HepG2 (cell line): Measurements from ENCODE around the gene ZBTB37. TPM values are rescaled to one million over a fixed set of nuclear protein-coding genes. Genes with fewer than 3 reads are reported as not detected.

Source experiments
- ATAC-seq: fragments of 200-7000 bp; cut with Tn5 transposase; 3 replicates; pipeline ENCODE4 v1.9.1; 2020; ENCODE audit warnings: mild to moderate bottlenecking, moderate library complexity
- BruUV-seq: library from RNA; stranded (reverse); fragments of 400-500 nt; replicated peaks from 2 replicates; lab custom pipeline; 2021; lab: Mats Ljungman, UMichigan
- CTCF ChIA-PET: fragments of 300-600 bp; formaldehyde crosslinking; extraction: SDS; loops from one replicate; lab custom pipeline; 2021; ENCODE audit warnings: low total read pairs, inconsistent platforms, low intra/inter-chr PET ratio; lab: Yijun Ruan, JAX
- POLR2A ChIA-PET: fragments of 350-600 bp; sonication (Branson Sonifier 250); formaldehyde crosslinking; loops from one replicate; lab custom pipeline; 2020; ENCODE audit warnings: antibody characterized with exemption, inconsistent platforms; lab: Yijun Ruan, JAX
- DNase-seq: peaks from one replicate; pipeline ENCODE4 v3.0.0-alpha.2; 2015; ENCODE audit warnings: low spot score
- FAIRE-seq: peaks from 3 replicates; lab custom pipeline; 2011; peaks lifted over from hg19 to GRCh38; lab: Jason Lieb, UNC
- H2AFZ ChIP-seq: one replicate; pipeline ENCODE4 v1.6.1; 2011; ENCODE audit warnings: low read length, inconsistent platforms
- H3K27ac ChIP-seq: fragments of 300-600 bp; 3 replicates; pipeline ENCODE4 v1.8.0; 2011; ENCODE audit warnings: mixed run types, mild to moderate bottlenecking, mixed read lengths, low read length, inconsistent platforms; ENCODE audit not compliant: insufficient read depth; ENCODE audit errors: extremely low read length
- H3K27me3 ChIP-seq, 2 experiments: fragments of 200-600 bp in 1 of 2; 2 replicates in 1 of 2; 3 replicates in 1 of 2; pipeline versions ENCODE4 v1.6.0 to v1.8.0; 2011; ENCODE audit warnings: low read length in 2 of 2, mild to moderate bottlenecking in 2 of 2, moderate library complexity in 2 of 2, inconsistent platforms in 1 of 2; ENCODE audit not compliant: insufficient read depth in 2 of 2, control insufficient read depth in 1 of 2
- H3K36me3 ChIP-seq, 2 experiments: fragments of 200-600 bp in 1 of 2; replicated peaks in 1 of 2; 2 replicates in 1 of 2; 3 replicates in 1 of 2; pipeline versions ENCODE4 v1.5.1 to v1.8.0; 2011; ENCODE audit warnings: low read length in 2 of 2, inconsistent platforms in 1 of 2; ENCODE audit not compliant: insufficient read depth in 2 of 2, control insufficient read depth in 1 of 2
- H3K4me1 ChIP-seq: 2 replicates; pipeline ENCODE4 v1.5.1; 2012; ENCODE audit warnings: low read length, inconsistent platforms; ENCODE audit not compliant: insufficient read depth
- H3K4me2 ChIP-seq: 2 replicates; pipeline ENCODE4 v1.6.0; 2011; ENCODE audit warnings: low read depth, low read length, inconsistent platforms
- H3K4me3 ChIP-seq, 3 experiments: fragments of 200-600 bp in 1 of 3; sonication (generic), shearing (Covaris generic) in 1 of 3; replicated peaks in 1 of 3; 2 replicates each; pipeline ENCODE4 v1.5.1; 2011 to 2016; ENCODE audit warnings: low read length in 3 of 3, inconsistent platforms in 2 of 3, low read depth in 2 of 3, mild to moderate bottlenecking in 2 of 3, control low read depth in 1 of 3, mixed read lengths in 1 of 3; ENCODE audit not compliant: insufficient read depth in 1 of 3
- H3K79me2 ChIP-seq: one replicate; pipeline ENCODE4 v1.6.1; 2011; ENCODE audit warnings: low read length, inconsistent platforms; ENCODE audit not compliant: insufficient read depth
- H3K9ac ChIP-seq: 2 replicates; pipeline ENCODE4 v1.6.0; 2011; ENCODE audit warnings: mild to moderate bottlenecking, low read depth, low read length, inconsistent platforms; ENCODE audit not compliant: insufficient read depth
- H3K9me3 ChIP-seq: 2 replicates; pipeline ENCODE4 v1.5.1; 2012; ENCODE audit warnings: mild to moderate bottlenecking, low read length
- H4K20me1 ChIP-seq: 2 replicates; pipeline ENCODE4 v1.6.0; 2011; ENCODE audit warnings: inconsistent platforms, mild to moderate bottlenecking, low read length, moderate library complexity; ENCODE audit not compliant: insufficient read depth
- HOXA3 ChIP-seq: sonication (generic); formaldehyde crosslinking; IDR thresholded peaks from 2 replicates; pipeline ENCODE4 v1.5.0; 2020; ENCODE audit warnings: missing genetic modification reagents
- IKZF1 ChIP-seq: fragments of 450-650 bp; IDR thresholded peaks from 2 replicates; pipeline ENCODE4 v1.7.1; 2016
- IRF2 ChIP-seq: IDR thresholded peaks from 2 replicates; pipeline ENCODE4 v1.6.1; 2018; ENCODE audit warnings: missing genetic modification reagents, missing compliant biosample characterization
- NONO ChIP-seq, 2 experiments: fragments of 450-650 bp in 1 of 2; sonication (generic) in 1 of 2; formaldehyde crosslinking in 1 of 2; IDR thresholded peaks in 1 of 2; conservative IDR thresholded peaks in 1 of 2; 2 replicates each; pipeline versions ENCODE4 v1.6.1 to v1.8.0; 2017 to 2022; ENCODE audit warnings: mild to moderate bottlenecking in 1 of 2, missing genetic modification reagents in 1 of 2, moderate library complexity in 1 of 2
- POLR2A ChIP-seq, 2 experiments: IDR thresholded peaks; 2 replicates each; pipeline ENCODE4 v1.6.1; 2011; ENCODE audit warnings: low read depth in 2 of 2, low read length in 2 of 2, mild to moderate bottlenecking in 1 of 2, moderate library complexity in 1 of 2; ENCODE audit not compliant: insufficient read depth in 1 of 2
- RBM22 ChIP-seq: fragments of 200-400 bp; formaldehyde crosslinking; optimal IDR thresholded peaks from 2 replicates; pipeline ENCODE3; 2017; ENCODE audit warnings: mild to moderate bottlenecking, low read length, moderate library complexity
- SMYD3 ChIP-seq: sonication (generic); formaldehyde crosslinking; IDR thresholded peaks from 2 replicates; pipeline ENCODE4 v1.8.1; 2023; ENCODE audit warnings: mild to moderate bottlenecking, missing genetic modification reagents
- ZNF225 ChIP-seq: sonication (generic); formaldehyde crosslinking; IDR thresholded peaks from 2 replicates; pipeline ENCODE4 v1.4.0; 2020; ENCODE audit warnings: mild to moderate bottlenecking, missing genetic modification reagents
- ZNF547 ChIP-seq: sonication (generic); formaldehyde crosslinking; IDR thresholded peaks from 2 replicates; pipeline ENCODE4 v1.5.1; 2020; ENCODE audit warnings: mild to moderate bottlenecking, missing genetic modification reagents
- ZNF569 ChIP-seq: sonication (generic); formaldehyde crosslinking; IDR thresholded peaks from 2 replicates; pipeline ENCODE4 v1.5.0; 2020; ENCODE audit warnings: mild to moderate bottlenecking, missing genetic modification reagents, moderate library complexity, borderline replicate concordance
- in situ Hi-C: cut with HindIII; loops from 2 replicates; pipeline ENCODE4 v1.10.0; 2017; ENCODE audit warnings: low pct_unique_long_range_greater_than_20kb; ENCODE audit not compliant: extremely low pct_ligation_motif_present
- intact Hi-C: fragments of 100-400 bp; cut with micrococcal nuclease; formaldehyde crosslinking; loops from one replicate; pipeline ENCODE4 v1.10.0; 2022; ENCODE audit not compliant: unreplicated experiment
- polyA plus RNA-seq, 8 experiments: library from polyadenylated mRNA; depleted of rRNA in 3 of 8; stranded (reverse) in 7 of 8; unstranded in 1 of 8; fragments of >200 nt; fragmentation: Illumina TruSeq in 4 of 8; extraction: Trizol in 4 of 8; gene quantifications; 2 replicates each; pipeline versions ENCODE4 v1.2.1 to v1.2.3, GENCODE V29; 2011 to 2016; ENCODE audit warnings: low read depth in 4 of 8, missing spikeins in 1 of 8, mixed read lengths in 1 of 8; ENCODE audit not compliant: insufficient read depth in 1 of 8
- total RNA-seq, 5 experiments: library from RNA; depleted of rRNA; stranded (reverse); fragments of >200 nt; fragmentation: Illumina TruSeq; extraction: Trizol; gene quantifications; 2 replicates each; pipeline ENCODE4 v1.2.3, GENCODE V29; 2016; ENCODE audit warnings: low read depth in 1 of 5
- TF ChIP-seq, protein P1 (sequence below): sonication (generic); formaldehyde crosslinking; IDR thresholded peaks from 2 replicates; pipeline ENCODE4 v1.5.0; 2020; ENCODE audit warnings: mild to moderate bottlenecking, missing genetic modification reagents, borderline replicate concordance
- TF ChIP-seq, protein P2 (sequence below): sonication (generic); formaldehyde crosslinking; IDR thresholded peaks from 2 replicates; pipeline ENCODE4 v1.5.0; 2020; ENCODE audit warnings: mild to moderate bottlenecking, missing genetic modification reagents
- TF ChIP-seq, protein P3 (sequence below): sonication (generic); formaldehyde crosslinking; IDR thresholded peaks from 2 replicates; pipeline ENCODE4 v1.4.0; 2020; ENCODE audit warnings: missing genetic modification reagents
- TF ChIP-seq, protein P4 (sequence below): sonication (generic); formaldehyde crosslinking; conservative IDR thresholded peaks from 2 replicates; pipeline ENCODE4 v1.8.0; 2022; ENCODE audit warnings: low read depth, missing genetic modification reagents

The ZBTB37 gene
- total and polyA plus RNA-seq, 2 of the 13 experiments (the other 11 are each of a cell fraction or from before 2014, with no cell fraction given): 2.6 to 7.7 TPM

DNA sequence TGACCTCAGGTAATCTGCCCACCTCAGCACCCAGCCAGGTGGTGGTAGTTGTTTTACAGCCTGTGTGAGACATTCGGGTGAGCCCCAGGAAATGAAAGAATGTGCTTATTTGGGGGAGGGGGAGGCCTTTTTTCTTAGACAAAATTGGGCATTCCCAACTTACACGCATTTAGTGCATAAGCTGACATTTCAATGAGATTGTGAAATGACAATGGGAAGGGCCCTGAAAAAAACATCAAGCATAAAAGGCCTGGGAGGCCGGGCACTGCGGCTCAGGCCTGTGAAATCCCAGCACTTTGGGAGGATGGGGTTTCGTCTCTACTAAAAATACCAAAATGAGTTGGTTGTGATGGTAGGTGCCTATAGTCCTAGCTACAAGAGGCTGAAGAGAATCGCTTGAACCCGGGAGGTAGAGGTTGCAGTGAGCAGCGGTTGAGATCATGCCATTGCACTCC lies 5.4 kb upstream of the ZBTB37 start (continued):
- TF ChIP-seq, protein P1, sequence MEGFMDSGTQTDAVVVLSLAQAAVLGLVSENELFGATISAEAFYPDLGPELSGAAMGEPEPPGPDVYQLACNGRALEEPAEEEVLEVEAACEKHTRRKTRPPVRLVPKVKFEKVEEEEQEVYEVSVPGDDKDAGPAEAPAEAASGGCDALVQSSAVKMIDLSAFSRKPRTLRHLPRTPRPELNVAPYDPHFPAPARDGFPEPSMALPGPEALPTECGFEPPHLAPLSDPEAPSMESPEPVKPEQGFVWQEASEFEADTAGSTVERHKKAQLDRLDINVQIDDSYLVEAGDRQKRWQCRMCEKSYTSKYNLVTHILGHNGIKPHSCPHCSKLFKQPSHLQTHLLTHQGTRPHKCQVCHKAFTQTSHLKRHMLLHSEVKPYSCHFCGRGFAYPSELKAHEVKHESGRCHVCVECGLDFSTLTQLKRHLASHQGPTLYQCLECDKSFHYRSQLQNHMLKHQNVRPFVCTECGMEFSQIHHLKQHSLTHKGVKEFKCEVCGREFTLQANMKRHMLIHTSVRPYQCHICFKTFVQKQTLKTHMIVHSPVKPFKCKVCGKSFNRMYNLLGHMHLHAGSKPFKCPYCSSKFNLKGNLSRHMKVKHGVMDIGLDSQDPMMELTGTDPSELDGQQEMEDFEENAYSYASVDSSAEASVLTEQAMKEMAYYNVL (CRISPR knock-in tag): no peak
- no peak for TF ChIP-seq SMYD3 (CRISPR knock-in tag)
- TF ChIP-seq IKZF1: no peak
- TF ChIP-seq, all 625 proteins: peak for 8

DNA sequence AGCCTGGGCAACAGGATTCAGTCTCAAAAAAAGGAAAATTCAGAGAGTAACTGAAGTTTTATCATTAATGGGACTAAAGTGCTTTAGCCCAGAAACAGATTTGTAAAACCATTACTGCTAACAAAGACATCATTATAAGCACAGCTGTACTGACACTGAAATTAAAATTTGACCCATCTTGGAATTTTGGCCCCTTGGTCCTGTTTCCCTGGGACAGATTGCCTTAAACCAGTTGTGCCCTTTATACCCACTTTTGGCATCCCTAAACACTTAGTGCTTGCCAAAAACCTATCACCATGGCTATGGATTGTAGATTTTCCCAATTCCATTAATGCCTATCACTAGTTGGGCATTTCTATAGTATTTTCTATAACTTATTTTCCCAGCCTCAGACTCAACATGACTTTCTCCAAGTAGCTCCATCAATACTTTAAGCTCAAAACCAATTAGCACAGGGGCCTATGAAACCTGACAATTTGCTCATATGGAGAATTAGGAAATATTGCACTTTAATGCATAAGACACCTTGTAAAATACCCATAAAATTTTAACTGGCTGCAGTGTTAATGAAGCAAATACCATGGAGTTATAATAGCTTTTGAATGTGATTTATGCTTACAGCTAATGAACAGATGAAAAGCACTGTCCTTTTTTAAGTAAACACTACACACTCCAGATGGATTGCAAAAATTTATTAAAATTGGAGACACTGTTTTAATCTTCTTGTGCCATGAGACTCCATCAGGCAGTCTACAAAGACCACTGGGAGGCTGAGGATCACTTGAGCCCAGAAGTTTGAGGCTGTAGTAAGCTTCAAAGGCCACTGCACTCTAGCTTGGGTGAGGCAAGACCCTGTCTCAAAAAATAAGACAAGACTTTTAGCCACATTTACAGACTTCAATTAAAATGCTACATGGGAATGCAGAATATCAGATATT lies 4.7 kb upstream of the ZBTB37 start:
- in situ Hi-C loops (loop anchor here (10.0 kb wide), 1 partner anchor 211 kb away; no protein-coding TSS in a partner anchor), intact Hi-C loops (no loop called here)
- no peak overlapping the region for H2AFZ ChIP-seq
- H4K20me1 ChIP-seq: peaks cover 38% of the 10 kb centered on the region
- H3K4me2 ChIP-seq: no peak overlapping the region
- no TSS peak for BruUV-seq
- FAIRE-seq (no peak), ATAC-seq (no peak), DNase-seq (no peak)
- H3K4me3 ChIP-seq: no peak overlapping the region
- no peaks in the 10 kb centered on the region; a peak in 1 of 5 replicates for H3K27me3 ChIP-seq
- no peak overlapping the region for H3K9ac ChIP-seq
- ChIA-PET CTCF (no interaction called here), POLR2A (no interaction called here)
- H3K9me3 ChIP-seq: no peaks in the 10 kb centered on the region
- H3K4me1 ChIP-seq: peaks cover 26% of the 10 kb centered on the region
- peaks cover 4 to 37% of the 10 kb centered on the region in 2 experiments for H3K36me3 ChIP-seq
- H3K27ac ChIP-seq: peak overlapping the region; percentile 9
- peaks cover 24% of the 10 kb centered on the region for H3K79me2 ChIP-seq
- TF ChIP-seq POLR2A (IDR thresholded peaks at IDR 0.05; ENCODE audit: insufficient read depth in 1 of 2, low read depth in 2 of 2, low read length in 2 of 2): peak; percentile 37 to 69
- TF ChIP-seq RBM22: peak; percentile 94
- TF ChIP-seq, protein P2, sequence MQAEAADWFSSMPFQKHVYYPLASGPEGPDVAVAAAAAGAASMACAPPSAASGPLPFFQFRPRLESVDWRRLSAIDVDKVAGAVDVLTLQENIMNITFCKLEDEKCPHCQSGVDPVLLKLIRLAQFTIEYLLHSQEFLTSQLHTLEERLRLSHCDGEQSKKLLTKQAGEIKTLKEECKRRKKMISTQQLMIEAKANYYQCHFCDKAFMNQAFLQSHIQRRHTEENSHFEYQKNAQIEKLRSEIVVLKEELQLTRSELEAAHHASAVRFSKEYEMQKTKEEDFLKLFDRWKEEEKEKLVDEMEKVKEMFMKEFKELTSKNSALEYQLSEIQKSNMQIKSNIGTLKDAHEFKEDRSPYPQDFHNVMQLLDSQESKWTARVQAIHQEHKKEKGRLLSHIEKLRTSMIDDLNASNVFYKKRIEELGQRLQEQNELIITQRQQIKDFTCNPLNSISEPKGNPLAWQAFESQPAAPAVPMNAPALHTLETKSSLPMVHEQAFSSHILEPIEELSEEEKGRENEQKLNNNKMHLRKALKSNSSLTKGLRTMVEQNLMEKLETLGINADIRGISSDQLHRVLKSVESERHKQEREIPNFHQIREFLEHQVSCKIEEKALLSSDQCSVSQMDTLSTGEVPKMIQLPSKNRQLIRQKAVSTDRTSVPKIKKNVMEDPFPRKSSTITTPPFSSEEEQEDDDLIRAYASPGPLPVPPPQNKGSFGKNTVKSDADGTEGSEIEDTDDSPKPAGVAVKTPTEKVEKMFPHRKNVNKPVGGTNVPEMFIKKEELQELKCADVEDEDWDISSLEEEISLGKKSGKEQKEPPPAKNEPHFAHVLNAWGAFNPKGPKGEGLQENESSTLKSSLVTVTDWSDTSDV (CRISPR knock-in tag): no peak
- no peak for TF ChIP-seq IRF2
- TF ChIP-seq HOXA3 (CRISPR knock-in tag): no peak
- TF ChIP-seq, protein P3, sequence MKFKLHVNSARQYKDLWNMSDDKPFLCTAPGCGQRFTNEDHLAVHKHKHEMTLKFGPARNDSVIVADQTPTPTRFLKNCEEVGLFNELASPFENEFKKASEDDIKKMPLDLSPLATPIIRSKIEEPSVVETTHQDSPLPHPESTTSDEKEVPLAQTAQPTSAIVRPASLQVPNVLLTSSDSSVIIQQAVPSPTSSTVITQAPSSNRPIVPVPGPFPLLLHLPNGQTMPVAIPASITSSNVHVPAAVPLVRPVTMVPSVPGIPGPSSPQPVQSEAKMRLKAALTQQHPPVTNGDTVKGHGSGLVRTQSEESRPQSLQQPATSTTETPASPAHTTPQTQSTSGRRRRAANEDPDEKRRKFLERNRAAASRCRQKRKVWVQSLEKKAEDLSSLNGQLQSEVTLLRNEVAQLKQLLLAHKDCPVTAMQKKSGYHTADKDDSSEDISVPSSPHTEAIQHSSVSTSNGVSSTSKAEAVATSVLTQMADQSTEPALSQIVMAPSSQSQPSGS (CRISPR knock-in tag): no peak
- no peak for TF ChIP-seq ZNF569 (CRISPR knock-in tag)
- TF ChIP-seq IKZF1: no peak
- no peak for TF ChIP-seq ZNF547
- TF ChIP-seq, protein P4, sequence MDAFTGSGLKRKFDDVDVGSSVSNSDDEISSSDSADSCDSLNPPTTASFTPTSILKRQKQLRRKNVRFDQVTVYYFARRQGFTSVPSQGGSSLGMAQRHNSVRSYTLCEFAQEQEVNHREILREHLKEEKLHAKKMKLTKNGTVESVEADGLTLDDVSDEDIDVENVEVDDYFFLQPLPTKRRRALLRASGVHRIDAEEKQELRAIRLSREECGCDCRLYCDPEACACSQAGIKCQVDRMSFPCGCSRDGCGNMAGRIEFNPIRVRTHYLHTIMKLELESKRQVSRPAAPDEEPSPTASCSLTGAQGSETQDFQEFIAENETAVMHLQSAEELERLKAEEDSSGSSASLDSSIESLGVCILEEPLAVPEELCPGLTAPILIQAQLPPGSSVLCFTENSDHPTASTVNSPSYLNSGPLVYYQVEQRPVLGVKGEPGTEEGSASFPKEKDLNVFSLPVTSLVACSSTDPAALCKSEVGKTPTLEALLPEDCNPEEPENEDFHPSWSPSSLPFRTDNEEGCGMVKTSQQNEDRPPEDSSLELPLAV (CRISPR knock-in tag): no peak
- TF ChIP-seq NONO (IDR thresholded peaks at IDR 0.05): no peak
- no peak for TF ChIP-seq NONO (CRISPR knock-in tag; conservative IDR thresholded peaks at IDR 0.05)
- no peak for TF ChIP-seq ZNF225 (CRISPR knock-in tag)
